Astrocyte (in vitro differentiated cells and primary cell): Measurements from ENCODE around the gene METRN. TPM values are rescaled to one million over a fixed set of nuclear protein-coding genes. Genes with fewer than 3 reads are reported as not detected.

Source experiments
- DNase-seq: peaks from one replicate; pipeline ENCODE4 v3.0.0-alpha.2; 2010; ENCODE audit warnings: low read depth
- FAIRE-seq: peaks from 2 replicates; lab custom pipeline; 2011; peaks lifted over from hg19 to GRCh38; lab: Jason Lieb, UNC
- H2AFZ ChIP-seq: 2 replicates; pipeline ENCODE4 v1.6.0; 2012; ENCODE audit warnings: low read depth, low read length, inconsistent platforms
- H3K27ac ChIP-seq: 2 replicates; pipeline ENCODE4 v1.5.1; 2011; ENCODE audit warnings: low read depth, low read length, inconsistent platforms
- H3K27me3 ChIP-seq: 2 replicates; pipeline ENCODE4 v1.6.0; 2011; ENCODE audit warnings: low read length, inconsistent platforms; ENCODE audit not compliant: insufficient read depth
- H3K36me3 ChIP-seq: 2 replicates; pipeline ENCODE4 v1.5.1; 2011; ENCODE audit warnings: low read length, inconsistent platforms; ENCODE audit not compliant: insufficient read depth
- H3K4me1 ChIP-seq: 2 replicates; pipeline ENCODE4 v1.5.1; 2011; ENCODE audit warnings: low read length, inconsistent platforms; ENCODE audit not compliant: insufficient read depth
- H3K4me2 ChIP-seq: 2 replicates; pipeline ENCODE4 v1.6.0; 2012; ENCODE audit warnings: low read length, inconsistent platforms
- H3K4me3 ChIP-seq: 2 replicates; pipeline ENCODE4 v1.5.1; 2011; ENCODE audit warnings: low read depth, mild to moderate bottlenecking, low read length, inconsistent platforms; ENCODE audit not compliant: insufficient read depth
- H3K79me2 ChIP-seq: 2 replicates; pipeline ENCODE4 v1.6.0; 2012; ENCODE audit warnings: mild to moderate bottlenecking, low read length, inconsistent platforms; ENCODE audit not compliant: insufficient read depth
- H3K9ac ChIP-seq: 2 replicates; pipeline ENCODE4 v1.6.0; 2012; ENCODE audit warnings: mild to moderate bottlenecking, low read length, inconsistent platforms
- H3K9me3 ChIP-seq: 2 replicates; pipeline ENCODE4 v1.5.1; 2012; ENCODE audit warnings: low read depth, mild to moderate bottlenecking, low read length, inconsistent platforms; ENCODE audit not compliant: insufficient read depth
- H4K20me1 ChIP-seq: 2 replicates; pipeline ENCODE4 v1.6.0; 2012; ENCODE audit warnings: low read length, inconsistent platforms; ENCODE audit not compliant: insufficient read depth
- H3K27ac Mint-ChIP-seq: one replicate; pipeline ENCODE4 v1.8.0; 2021; ENCODE audit warnings: mild to moderate bottlenecking, mixed read lengths; ENCODE audit not compliant: unreplicated experiment
- H3K27me3 Mint-ChIP-seq: one replicate; pipeline ENCODE4 v1.8.0; 2021; ENCODE audit warnings: low read depth, mixed read lengths; ENCODE audit not compliant: unreplicated experiment
- H3K36me3 Mint-ChIP-seq: one replicate; pipeline ENCODE4 v1.8.0; 2021; ENCODE audit warnings: low read depth, mixed read lengths; ENCODE audit not compliant: unreplicated experiment
- H3K4me1 Mint-ChIP-seq: one replicate; pipeline ENCODE4 v1.8.0; 2021; ENCODE audit warnings: low read depth, mixed read lengths; ENCODE audit not compliant: unreplicated experiment
- H3K4me3 Mint-ChIP-seq: one replicate; pipeline ENCODE4 v1.8.0; 2021; ENCODE audit warnings: mild to moderate bottlenecking, moderate library complexity, mixed read lengths; ENCODE audit not compliant: unreplicated experiment
- H3K9me3 Mint-ChIP-seq: one replicate; pipeline ENCODE4 v1.8.0; 2021; ENCODE audit warnings: mild to moderate bottlenecking, mixed read lengths; ENCODE audit not compliant: unreplicated experiment
- EZH2 ChIP-seq: IDR thresholded peaks from 2 replicates; pipeline ENCODE4 v1.6.1; 2012; ENCODE audit warnings: mild to moderate bottlenecking, low read length, inconsistent platforms; ENCODE audit not compliant: insufficient read depth
- total RNA-seq: library from RNA; stranded (reverse); gene quantifications from 2 replicates; pipeline ENCODE4 v1.2.1, GENCODE V29; 2021
- TF ChIP-seq, protein P1 (sequence below): IDR thresholded peaks from 2 replicates; pipeline ENCODE4 v1.5.1; 2011; ENCODE audit warnings: low read depth, mild to moderate bottlenecking, inconsistent platforms, low read length, moderate library complexity; ENCODE audit not compliant: insufficient read depth

METRN gene
- total RNA-seq, 1 donor from 2014 or later: 31.5 TPM

DNA sequence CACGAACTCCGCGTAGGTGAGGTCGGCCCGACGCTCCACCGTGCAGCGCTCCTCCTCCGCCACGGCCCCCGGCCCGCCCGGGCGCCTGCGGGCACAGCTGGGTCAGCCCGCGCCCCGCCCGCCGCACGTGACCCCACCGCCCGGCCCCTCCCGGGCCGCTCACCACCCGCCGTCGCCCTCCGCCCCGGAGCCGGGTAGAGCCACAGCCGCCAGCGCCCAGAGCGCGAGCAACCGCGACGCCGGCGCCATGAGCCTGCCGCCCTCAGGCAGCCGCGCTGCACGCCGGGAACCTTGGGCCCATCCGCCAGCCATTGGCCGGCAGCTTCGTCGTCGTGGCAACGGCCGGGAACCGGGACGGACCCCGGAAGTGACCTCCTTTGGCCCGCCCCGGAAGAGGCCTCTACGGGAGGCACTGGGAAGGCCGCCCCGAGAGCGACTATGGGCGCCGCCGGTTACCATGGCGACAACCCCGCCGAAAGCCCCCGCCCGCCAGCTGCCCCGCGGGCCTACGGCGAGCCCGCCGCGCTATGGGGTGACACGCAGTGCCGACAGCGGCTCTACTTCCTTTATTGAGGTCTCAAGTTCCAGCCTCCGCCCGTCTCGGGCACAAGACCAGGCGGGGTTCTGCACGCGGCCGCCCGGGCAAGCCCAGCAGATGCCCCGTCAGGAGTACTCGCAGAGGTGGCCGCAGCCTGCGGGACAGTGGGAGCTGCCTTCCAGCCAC lies 30.7 kb upstream of the METRN start, which contains the start of gene JMJD8:
Gene JMJD8, minus strand, starts transcription at position 264 of the 724 bp plus-strand sequence. Its CDS starts 15 bp downstream, at position 249.
- no peaks in the 10 kb centered on the region for H3K27me3 Mint-ChIP-seq
- H3K27ac ChIP-seq: peak within 1 kb of the TSS; percentile 50
- H3K9me3 Mint-ChIP-seq: no peaks in the 10 kb centered on the region
- H3K27ac Mint-ChIP-seq: peak within 1 kb of the TSS; percentile 47
- H3K9ac ChIP-seq: peak within 1 kb of the TSS; percentile 65
- no peaks in the 10 kb centered on the region for H3K27me3 ChIP-seq
- peaks cover 10% of the 10 kb centered on the region for H3K36me3 Mint-ChIP-seq
- H3K4me3 ChIP-seq: peak within 1 kb of the TSS; percentile 57
- H3K4me1 ChIP-seq: peaks cover 32% of the 10 kb centered on the region
- DNase-seq: peak; percentile 87
- no peaks in the 10 kb centered on the region for H3K9me3 ChIP-seq
- FAIRE-seq: no peak
- H3K4me2 ChIP-seq: peak within 1 kb of the TSS; percentile 88
- peaks cover 13% of the 10 kb centered on the region for H3K4me1 Mint-ChIP-seq
- peaks cover 71% of the 10 kb centered on the region for H3K79me2 ChIP-seq
- H4K20me1 ChIP-seq: peaks cover 31% of the 10 kb centered on the region
- no peak for TF ChIP-seq EZH2
- TF ChIP-seq, protein P1, sequence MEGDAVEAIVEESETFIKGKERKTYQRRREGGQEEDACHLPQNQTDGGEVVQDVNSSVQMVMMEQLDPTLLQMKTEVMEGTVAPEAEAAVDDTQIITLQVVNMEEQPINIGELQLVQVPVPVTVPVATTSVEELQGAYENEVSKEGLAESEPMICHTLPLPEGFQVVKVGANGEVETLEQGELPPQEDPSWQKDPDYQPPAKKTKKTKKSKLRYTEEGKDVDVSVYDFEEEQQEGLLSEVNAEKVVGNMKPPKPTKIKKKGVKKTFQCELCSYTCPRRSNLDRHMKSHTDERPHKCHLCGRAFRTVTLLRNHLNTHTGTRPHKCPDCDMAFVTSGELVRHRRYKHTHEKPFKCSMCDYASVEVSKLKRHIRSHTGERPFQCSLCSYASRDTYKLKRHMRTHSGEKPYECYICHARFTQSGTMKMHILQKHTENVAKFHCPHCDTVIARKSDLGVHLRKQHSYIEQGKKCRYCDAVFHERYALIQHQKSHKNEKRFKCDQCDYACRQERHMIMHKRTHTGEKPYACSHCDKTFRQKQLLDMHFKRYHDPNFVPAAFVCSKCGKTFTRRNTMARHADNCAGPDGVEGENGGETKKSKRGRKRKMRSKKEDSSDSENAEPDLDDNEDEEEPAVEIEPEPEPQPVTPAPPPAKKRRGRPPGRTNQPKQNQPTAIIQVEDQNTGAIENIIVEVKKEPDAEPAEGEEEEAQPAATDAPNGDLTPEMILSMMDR: no peak
- H3K4me3 Mint-ChIP-seq: peak within 1 kb of the TSS; percentile 78
- H3K36me3 ChIP-seq: peaks cover 3% of the 10 kb centered on the region
- H2AFZ ChIP-seq: peak within 1 kb of the TSS; percentile 18

DNA sequence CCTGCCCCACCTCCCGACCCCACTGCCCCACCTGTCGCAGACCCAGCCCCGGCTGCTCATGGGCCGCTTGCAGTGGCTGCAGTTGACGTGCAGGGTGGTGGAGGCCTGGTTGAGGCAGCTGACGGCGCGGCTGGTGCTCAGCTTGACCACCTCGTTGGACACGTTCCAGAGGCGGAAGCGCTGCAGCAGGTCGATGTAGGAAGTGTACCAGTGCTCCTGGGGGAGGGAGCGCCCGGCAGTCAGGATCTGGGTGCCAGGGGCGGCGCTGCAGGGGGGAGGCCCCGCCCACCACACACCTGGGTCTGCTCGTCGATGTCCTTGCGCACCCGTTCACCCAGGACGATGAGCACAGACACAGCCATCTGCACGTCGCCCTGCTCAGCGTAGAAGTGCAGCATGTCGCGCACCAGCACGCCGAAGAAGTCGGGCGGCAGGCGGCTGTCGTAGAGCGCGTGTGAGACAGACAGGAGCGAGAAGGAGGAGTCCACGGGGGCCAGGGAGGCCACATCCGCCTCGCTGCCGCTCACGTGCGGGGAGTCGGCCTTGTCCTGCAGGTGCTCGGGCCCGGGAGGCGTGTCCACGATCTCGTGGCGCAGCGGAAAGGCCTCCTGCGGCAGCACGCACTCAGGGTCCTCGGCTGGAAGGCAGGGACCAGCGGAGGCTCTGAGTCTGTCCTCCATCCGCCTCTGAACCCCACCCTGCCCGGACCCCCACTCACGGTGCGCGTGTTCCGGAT lies 29.8 kb upstream of the METRN start:
- H3K36me3 Mint-ChIP-seq: peaks cover 10% of the 10 kb centered on the region
- H3K4me3 ChIP-seq: no peak overlapping the region

More for the DNA sequence above, 29.8 kb upstream of the METRN start:
- Mint-ChIP-seq H3K9me3 (no peaks in the 10 kb centered on the region), H3K4me1 (peaks cover 13% of the 10 kb centered on the region), H3K27ac (no peak overlapping the region), H3K4me3 (no peak overlapping the region), H3K27me3 (no peaks in the 10 kb centered on the region)
- H3K79me2 ChIP-seq: peaks cover 78% of the 10 kb centered on the region
- peaks cover 31% of the 10 kb centered on the region for H4K20me1 ChIP-seq
- H3K36me3 ChIP-seq: peaks cover 3% of the 10 kb centered on the region
- peaks cover 34% of the 10 kb centered on the region for H3K4me1 ChIP-seq
- H3K27ac ChIP-seq: no peak overlapping the region
- no peak for DNase-seq
- no peak overlapping the region for H3K4me2 ChIP-seq
- no peaks in the 10 kb centered on the region for H3K27me3 ChIP-seq
- no peaks in the 10 kb centered on the region for H3K9me3 ChIP-seq
- H3K9ac ChIP-seq: no peak overlapping the region
- no peak for FAIRE-seq
- no peak overlapping the region for H2AFZ ChIP-seq
- TF ChIP-seq, protein P1: no peak
- no peak for TF ChIP-seq EZH2
